ENCODE measurements around the gene PM20D1. TPM values are rescaled to one million over a fixed set of nuclear protein-coding genes. Genes with fewer than 3 reads are reported as not detected.

PM20D1 gene
- total and polyA plus RNA-seq, 10 of the 15 experiments (the other 5 are each of a cell fraction or from before 2014, with no cell fraction given), result not detected

- ChIA-PET SMC1A (ENCODE audit: uncharacterized antibody, unreplicated experiment) (interaction anchor here (0.6 kb wide), 1 partner anchor 280 kb away, joined by 3 read pairs; no protein-coding TSS in a partner anchor), POLR2A (no interaction called here), CTCF (interaction anchor here (1.6 kb wide), 1 partner anchor 125 kb away, joined by 5 read pairs; no protein-coding TSS in a partner anchor), RAD21 (ENCODE audit: unreplicated experiment) (no interaction called here)
- DNase-seq (ENCODE audit: low read depth, low spot score), result no peak
- Histone ChIP-seq H4K20me1 (ENCODE audit: control insufficient read depth, insufficient read depth) (no peaks in the 10 kb centered on the region), H3K9ac (ENCODE audit: control insufficient read depth, insufficient read depth, low read length) (no peak overlapping the region), H3K27me3 (replicated peaks in 1 of 2; ENCODE audit: control insufficient read depth in 2 of 2, insufficient read depth in 2 of 2, low read length in 1 of 2) (no peaks in the 10 kb centered on the region), H3K4me1 (ENCODE audit: control insufficient read depth, insufficient read depth, low read length) (no peaks in the 10 kb centered on the region), H2AFZ (ENCODE audit: control insufficient read depth, low read depth, low read length) (no peak overlapping the region), H3K9me3 (replicated peaks; ENCODE audit: control insufficient read depth, insufficient read depth, low read length) (no peaks in the 10 kb centered on the region; the same call in 2 of the 3 replicates), H3K79me2 (ENCODE audit: control insufficient read depth, insufficient read depth, low read length) (no peaks in the 10 kb centered on the region), H3K4me3 (no peak overlapping the region), H3K27ac (ENCODE audit: control insufficient read depth, insufficient read depth) (no peak overlapping the region), H3K4me2 (ENCODE audit: control insufficient read depth, insufficient read depth) (no peak overlapping the region), H3K36me3 (ENCODE audit: control insufficient read depth in 2 of 2, insufficient read depth in 2 of 2, low read length in 1 of 2) (no peaks in the 10 kb centered on the region)
- 44% methylated on average over 4 of the region's 4 CpGs for WGBS (ENCODE audit: insufficient coverage, insufficient replicate concordance, low lambda C conversion rate, missing lambda C conversion rate)
- FAIRE-seq, result no peak
- no peak for TF ChIP-seq CBX5 (IDR thresholded peaks at IDR 0.05; ENCODE audit: low read depth)
- no peak for TF ChIP-seq HDAC6 (IDR thresholded peaks at IDR 0.05; ENCODE audit: unreplicated experiment)
- no peak for TF ChIP-seq PBX3 (IDR thresholded peaks at IDR 0.05; ENCODE audit: insufficient replicate concordance, low read depth, low read length)
- TF ChIP-seq FOS (IDR thresholded peaks at IDR 0.05; ENCODE audit: borderline replicate concordance, extremely low read depth, insufficient read length), result no peak
- no peak for TF ChIP-seq SP1 (IDR thresholded peaks at IDR 0.05; ENCODE audit: low read depth, low read length)
- no peak for TF ChIP-seq RUNX3 (IDR thresholded peaks at IDR 0.05; ENCODE audit: low read length)
- TF ChIP-seq SRF (IDR thresholded peaks at IDR 0.05; ENCODE audit: low read depth in 2 of 2, low read length in 2 of 2), result no peak
- no peak for TF ChIP-seq TBL1XR1 (IDR thresholded peaks at IDR 0.05; ENCODE audit: low read depth, low read length)
- TF ChIP-seq MEF2B (IDR thresholded peaks at IDR 0.05; ENCODE audit: partially characterized antibody, poor library complexity, severe bottlenecking), result no peak
- TF ChIP-seq HDGF (IDR thresholded peaks at IDR 0.05), result no peak
- TF ChIP-seq KAT2A (conservative IDR thresholded peaks at IDR 0.05; ENCODE audit: control insufficient read depth, low read depth, low read length), result no peak
- BruUV-seq (replicated peaks), result no TSS peak
- in situ Hi-C loops (cut with MboI), result no loop called here
- intact Hi-C loops (cut with micrococcal nuclease; ENCODE audit: unreplicated experiment), result no loop called here
- ATAC-seq, result no peak
These were observed 2.1 kb upstream of the PM20D1 start for GRCh38 chr1:205851993-205852392.
